GM19099 (cell line): ENCODE measurements around the gene NOTCH3.

Experiments
- POLR2A ChIP-seq: IDR thresholded peaks from 3 replicates; pipeline ENCODE4 v1.6.1; 2011; ENCODE audit warnings: low read depth; ENCODE audit not compliant: insufficient read length; ENCODE audit errors: extremely low read depth

The NOTCH3 gene

DNA sequence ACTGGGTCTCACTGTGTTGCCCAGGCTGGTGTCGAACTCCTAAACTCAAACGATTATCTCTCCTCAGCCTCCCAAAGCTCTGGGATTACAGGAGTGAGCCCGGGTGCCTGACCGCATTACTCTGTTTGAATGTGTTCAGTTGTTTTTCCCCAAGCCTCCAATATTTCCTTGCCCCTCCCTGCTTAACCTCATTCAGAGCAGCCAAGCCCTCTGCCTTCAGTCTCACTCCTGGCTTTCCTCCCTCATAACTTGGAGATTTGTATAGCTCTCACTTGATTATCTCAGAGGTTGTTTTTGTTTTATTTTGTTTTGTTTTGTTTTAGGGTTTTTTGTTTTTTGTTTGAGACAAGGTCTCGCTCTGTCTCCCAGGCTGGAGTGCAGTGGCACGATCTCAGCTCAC, 20.0 kb upstream of the NOTCH3 start:
- TF ChIP-seq POLR2A = no peak

DNA sequence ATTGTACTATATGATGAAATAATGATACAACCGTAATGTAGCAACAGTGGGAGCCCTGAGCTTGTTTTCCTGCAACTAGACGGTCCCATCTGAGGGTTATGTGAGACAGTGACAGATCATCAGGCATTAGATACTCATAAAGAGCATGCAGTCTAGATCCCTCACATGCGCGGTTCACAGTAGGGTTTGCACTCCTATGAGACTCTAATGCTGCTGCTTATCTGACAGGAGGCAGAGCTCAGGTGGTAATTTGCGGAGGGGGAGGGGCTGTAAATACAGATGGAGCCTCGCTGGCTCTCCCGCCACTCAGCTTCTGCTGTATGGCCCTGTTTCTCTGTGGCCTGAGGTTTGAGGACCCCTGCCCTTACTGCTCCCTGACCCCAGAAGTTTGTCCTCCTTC, 17.7 kb upstream of the NOTCH3 start:
- TF ChIP-seq POLR2A = no peak

DNA sequence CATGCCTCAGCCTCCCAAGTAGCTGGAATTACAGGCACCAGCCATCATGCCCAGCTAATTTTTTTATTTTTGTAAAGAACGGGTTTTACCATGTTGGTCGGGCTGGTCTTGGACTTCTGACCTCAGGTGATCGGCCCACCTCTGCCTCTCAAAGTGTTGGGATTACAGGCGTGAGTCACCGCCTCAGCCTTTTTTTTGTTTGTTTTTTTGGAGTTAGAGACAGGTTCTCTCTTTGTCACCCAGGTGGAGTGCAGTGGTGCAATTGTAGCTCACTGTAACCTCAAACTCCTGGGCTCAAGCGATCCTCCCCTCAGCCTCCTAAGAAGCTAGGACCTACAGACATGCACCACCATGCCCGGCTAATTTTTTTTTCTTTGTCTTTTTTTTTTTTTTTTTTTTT, 15.6 kb upstream of the NOTCH3 start:
- TF ChIP-seq POLR2A = no peak

DNA sequence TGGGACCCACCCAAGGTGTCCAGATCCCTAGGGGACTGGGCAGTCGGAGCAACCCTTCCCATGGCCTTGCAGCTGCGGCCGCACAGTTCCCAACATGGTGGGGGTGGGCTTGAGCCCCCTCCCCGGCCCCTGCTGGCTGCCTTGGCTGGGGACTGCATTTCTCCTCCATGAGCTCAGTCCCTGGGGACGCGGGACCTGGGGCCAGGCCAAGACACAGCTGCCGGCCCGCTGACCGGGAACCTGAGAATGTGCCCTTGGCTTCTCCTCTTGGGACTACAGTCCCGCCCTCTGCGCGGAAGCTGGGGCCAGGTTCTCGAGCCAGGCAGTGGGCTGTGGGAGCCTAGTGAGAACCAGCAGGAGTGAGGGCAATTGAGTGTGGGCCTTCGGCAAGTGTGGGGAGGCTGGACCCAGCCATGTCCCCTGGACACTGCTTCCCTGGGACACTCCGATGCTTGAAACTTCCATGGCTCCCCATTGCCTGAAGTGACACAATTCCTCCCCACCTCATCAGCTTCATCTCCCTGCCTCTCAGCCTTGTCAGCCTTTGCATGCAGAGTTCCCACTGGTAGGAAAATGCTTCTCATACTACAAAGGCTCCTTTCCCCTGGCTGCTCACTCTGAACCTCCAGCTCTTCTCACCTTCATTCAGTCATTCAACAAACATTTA, 13.1 kb upstream of the NOTCH3 start:
- no peak for TF ChIP-seq POLR2A

DNA sequence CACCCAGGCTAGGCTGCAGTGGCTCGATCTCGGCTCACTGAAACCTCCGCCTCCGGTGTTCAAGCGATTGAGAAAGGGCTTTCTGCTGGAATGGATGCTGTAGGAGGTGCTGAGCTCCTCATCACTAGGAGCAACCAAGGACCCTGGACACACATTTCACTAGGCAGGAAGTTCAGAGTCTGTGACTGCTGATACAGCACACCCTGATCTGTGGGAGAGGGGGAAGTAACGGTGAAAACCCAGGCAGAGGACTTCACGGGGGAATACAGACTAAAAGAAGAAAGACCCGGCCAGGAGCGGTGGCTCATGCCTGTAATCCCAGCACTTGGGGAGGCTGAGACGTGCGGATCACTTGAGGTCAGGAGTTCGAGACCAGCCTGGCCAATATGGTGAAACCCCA, 11.9 kb upstream of the NOTCH3 start:
- TF ChIP-seq POLR2A = no peak

DNA sequence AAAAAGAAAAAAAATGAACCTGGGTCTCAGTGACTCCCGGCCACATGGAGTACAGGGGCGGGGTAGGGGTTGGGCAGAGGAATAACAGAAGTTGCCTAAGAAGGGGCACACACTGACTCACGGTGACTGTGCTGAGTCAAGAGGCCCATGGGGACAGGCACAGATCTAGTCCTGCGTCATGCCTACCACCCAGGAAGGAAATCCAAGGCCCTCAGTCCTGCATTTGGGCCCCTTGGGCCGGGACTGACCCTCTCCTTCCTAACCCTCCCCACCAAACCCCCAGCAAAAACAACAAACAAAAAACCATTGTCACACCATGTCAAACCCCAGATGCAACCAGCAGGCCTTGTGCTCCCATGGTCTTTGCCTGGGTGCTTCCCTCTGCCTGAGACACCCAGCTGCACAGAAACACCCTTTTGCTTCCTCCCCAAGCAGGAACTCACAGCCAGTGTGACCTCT, 9.6 kb upstream of the NOTCH3 start:
- no peak for TF ChIP-seq POLR2A

DNA sequence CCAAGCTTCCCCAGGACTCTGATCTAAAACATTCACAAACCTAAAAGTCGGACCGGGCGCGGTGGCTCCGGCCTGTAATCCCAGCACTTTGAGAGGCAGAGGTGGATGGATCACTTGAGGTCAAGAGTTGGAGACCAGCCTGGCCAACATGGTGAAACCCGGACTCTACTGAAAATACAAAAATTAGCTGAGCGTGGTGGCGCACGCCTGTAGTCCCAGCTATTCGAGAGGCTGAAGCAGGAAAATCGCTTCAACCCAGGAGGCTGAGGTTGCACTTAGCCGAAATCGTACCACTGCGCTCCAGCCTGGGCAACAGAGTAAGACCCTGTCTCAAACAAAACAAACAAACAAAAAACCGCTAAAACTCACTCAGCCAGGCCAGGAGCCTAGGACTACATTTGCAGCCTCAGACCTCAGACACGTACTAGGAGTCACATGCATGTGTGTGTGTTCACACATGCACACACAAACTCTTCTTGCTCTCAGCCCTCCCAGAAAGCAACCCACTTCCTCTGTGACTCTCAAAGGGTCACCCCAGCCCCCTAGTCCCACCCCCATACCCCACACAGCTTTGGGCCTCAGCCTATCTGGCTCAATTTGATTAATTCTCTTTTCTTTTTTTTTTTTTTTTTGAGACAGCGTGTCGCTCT, 704 bp upstream of the NOTCH3 start:
- TF ChIP-seq POLR2A = no peak

DNA sequence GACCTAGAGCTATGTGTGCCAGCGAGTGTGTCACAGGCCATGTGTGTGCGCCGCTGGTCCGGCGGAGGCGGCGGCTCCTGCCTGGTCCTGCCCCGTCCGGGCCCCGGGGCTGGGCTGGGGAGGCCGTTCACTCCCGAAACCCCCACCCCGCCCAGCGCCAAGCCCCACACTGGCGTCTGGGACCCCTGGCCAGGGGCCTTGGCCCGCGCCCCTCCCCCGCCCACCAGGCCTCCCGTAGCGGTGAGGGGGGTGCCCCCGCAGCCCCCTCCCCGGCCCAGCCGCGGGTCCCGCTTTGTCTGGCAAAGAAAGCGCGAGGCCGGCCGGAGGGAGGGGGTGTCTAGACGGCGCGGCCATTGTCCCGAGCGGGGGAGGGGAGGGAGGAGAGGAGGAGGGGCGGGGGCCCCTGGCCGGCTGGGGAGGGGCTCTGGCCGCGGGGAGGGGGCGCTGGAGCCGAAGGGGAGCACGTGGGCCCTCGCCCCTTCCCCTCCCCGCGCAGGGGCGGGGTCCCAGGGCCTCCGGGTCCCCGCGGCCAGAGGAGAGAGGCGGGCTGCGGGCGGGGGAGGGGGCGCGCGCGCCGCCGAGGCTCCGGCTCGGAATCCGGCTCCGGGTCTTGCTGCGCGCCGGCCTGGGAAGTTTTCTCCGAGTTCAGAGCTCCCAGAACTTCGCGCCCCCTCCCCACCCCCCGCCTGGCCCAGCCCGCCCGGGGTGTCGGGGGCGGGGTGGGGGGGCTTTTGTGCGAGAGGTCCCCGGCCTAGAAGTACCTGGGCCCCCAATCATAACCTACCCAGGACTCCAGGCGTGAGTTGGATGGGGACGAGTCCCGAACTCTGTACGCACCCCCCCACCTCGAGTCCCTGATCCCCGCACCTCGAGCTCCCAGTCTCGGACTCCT, 888 bp downstream of the NOTCH3 start:
- no peak for TF ChIP-seq POLR2A

DNA sequence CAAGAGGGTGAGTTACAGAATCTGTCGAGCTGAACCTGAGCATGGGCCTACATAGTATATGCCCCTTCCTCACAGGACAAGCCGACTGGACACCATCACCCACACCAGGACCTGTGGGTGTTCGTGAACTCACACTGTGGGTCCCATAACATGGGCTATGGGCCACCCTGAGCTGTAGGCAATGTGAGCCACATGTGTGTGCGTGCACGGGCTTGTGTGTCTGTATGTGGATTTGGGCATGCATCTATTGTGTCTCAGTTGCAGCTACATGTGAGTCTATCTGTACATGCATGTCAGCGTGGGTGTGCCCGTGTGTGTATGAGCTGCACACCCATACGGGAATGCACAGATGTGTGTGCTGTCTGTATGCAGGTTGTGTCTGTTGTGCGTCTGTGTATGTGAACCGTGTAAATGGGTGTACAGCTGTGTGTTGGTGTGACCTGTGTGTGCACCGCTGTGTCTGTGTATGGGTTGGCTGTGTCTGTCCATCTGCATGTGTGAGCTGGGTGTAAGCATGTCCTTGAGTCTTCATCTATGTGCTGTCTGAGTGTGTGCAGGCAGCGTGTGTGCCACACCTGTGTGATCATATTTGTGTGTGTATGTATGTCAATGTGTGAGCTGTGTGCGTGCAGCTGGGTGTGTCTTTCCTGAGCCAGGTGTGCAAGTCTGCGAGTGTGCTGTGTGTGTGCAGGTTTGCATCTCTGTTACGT, 1.7 kb downstream of the NOTCH3 start:
- TF ChIP-seq POLR2A = no peak

DNA sequence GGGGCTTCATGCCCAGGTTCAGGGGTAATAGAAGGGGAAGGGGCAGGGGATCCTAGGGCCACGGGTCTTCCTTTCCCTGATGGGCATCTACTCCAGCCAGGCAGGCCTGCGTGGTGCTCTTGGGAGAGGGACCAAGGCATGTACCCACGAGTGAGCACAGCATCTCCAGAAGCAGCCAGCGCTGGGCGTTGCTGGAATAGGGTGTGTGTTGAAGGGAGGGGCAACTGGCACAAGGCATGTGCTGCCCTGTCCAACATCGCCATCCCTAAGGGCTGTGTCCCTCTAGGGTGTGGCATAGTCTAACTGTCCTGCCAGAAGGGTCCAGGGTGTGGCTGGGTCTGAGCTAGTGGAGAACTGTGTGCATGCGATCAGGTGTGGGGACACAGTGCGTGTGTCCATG, 2.9 kb downstream of the NOTCH3 start:
- TF ChIP-seq POLR2A = no peak

DNA sequence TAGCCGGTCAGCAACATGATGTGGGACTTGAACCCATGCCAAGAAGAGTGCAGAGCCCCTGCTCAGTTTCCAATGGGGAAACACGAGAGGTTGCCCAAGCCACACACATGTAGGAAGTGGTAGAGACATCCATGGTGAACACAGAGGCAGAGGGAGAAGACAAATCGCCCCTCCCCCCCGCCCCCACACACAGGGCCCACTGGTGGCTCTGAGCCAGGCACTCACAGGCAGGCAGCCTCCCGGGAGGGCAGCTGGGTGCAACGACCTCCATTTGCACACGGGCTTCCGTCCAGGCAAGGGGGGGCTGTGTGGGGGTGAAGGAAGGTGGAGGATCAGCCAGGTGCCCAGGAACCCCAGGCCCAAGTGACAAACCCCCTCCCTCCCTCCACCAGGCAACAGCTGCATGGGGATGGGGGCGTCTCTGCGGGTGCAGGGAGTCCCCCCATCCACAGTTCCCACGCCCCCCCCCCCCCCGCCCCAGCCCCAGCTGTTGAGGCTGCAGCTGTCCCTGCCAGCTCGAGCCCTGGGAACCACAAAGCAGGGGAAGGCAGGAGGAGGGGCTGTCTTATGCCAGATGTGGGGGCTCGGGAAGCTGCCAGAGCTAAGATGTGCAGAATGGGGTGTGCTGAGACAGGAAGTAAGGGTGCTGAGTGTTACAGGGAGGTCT, 3.4 kb downstream of the NOTCH3 start:
- TF ChIP-seq POLR2A = no peak

DNA sequence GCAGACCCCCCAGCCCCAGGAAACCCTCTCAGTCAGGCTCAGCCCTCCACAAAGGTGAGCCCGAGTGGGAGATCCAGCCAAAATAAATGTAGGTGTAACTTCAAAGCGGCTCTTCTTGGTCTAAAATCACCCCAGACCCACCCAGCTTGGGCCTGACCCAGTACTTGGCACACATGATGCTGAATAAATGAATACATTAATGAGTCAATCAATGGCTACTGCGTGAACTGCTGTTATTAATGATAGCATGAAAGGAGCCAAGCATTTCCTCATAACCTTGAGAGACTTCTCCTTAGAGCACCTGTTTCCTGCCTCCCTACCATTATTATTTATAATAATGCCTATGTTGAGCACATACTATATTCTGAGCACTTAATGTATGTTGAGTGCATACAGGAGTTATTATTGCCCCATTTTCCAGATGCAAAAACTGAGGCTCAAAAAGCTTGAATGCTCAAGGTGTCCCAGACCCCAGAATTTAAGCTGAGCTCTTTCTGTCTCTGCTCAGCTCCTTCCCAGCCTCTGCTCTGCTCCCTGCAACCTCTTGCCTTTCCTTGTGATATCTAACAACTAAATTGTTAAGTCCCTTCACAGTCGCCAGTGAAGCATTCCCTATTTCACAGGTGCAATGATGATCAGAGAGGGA, 4.3 kb downstream of the NOTCH3 start:
- no peak for TF ChIP-seq POLR2A

DNA sequence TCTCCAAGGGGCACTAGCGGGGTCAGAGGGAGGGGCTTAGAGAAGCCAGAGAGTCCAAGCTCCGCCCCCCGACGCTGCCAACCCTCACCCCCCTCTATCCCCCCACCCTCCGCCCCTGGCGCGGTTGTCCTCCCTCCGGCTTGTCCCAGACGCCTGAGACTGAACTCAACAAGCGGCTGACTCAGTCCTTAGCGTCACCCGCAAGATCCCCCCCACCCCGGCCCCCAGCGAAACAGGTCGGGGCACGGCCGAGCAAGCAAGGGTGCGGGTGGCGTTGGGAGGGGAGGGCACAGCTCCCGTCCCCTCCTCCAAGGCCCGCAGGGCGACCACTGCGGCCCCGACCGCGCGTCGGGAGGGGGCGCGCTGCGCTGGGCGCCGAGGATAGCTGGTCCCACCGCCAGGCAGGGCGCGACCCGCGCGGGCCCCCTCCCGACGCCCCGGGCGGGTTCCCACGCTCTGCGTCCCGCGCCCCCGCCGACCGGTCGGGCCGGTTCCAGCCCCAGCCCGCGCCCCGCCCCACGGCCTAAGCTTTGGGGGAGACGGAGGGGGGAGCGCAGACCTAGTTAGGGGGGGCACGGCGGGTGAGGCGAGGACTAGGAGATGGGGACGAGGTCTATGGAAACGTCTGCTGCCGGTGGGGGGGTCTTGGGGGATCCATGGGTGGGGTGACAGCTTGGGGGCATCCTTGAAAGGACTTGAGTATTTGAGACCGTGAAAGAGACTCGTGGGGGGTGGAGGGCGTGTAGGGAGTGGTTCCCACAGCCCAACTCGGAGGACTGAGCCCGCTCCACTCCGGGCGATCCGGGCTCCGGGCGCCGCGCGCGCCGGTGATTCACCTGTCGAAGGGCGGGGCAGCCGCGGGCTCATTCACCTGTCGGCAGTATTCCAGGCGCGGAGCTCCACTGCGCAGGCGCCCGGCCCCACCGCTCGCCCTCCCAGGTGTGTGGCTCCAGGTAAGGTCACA, 5.1 kb downstream of the NOTCH3 start:
- TF ChIP-seq POLR2A = no peak
